Lung (tissue), 12 donors: Measurements from ENCODE around the gene CAD. TPM values are rescaled to one million over a fixed set of nuclear protein-coding genes. Genes with fewer than 3 reads are reported as not detected.
"Not testable (repeated sequence)": the region's sequence is repeated elsewhere in the genome, so short reads cannot be mapped to it uniquely, and the experiment has no call there.

Experiments used
- ATAC-seq: fragments of 200-7000 bp; cut with Tn5 transposase; one replicate; pipeline ENCODE4 v1.9.1; 2020; ENCODE audit warnings: moderate number of reproducible peaks; ENCODE audit not compliant: insufficient read depth, low FRiP score
- DNase-seq, 3 donors: peaks; one replicate each; pipeline ENCODE4 v3.0.0-alpha.2; 2013 to 2017
- H3K27ac ChIP-seq, 2 donors: one replicate each; pipeline ENCODE4 v1.5.1; 2013; ENCODE audit warnings: mild to moderate bottlenecking in 2 of 2, moderate library complexity in 2 of 2, control low read depth in 1 of 2, inconsistent platforms in 1 of 2, low read depth in 1 of 2, low read length in 1 of 2
- H3K27me3 ChIP-seq, 3 donors: one replicate each; pipeline ENCODE4 v1.5.1; 2013; ENCODE audit warnings: low read length in 2 of 3; ENCODE audit not compliant: control insufficient read depth in 3 of 3, insufficient read depth in 3 of 3
- H3K36me3 ChIP-seq, 4 donors: one replicate each; pipeline ENCODE4 v1.5.1; 2013; ENCODE audit warnings: low read length in 4 of 4, mild to moderate bottlenecking in 1 of 4, moderate library complexity in 1 of 4; ENCODE audit not compliant: control insufficient read depth in 4 of 4, insufficient read depth in 4 of 4
- H3K4me1 ChIP-seq, 5 donors: one replicate each; pipeline ENCODE4 v1.5.1; 2013; ENCODE audit warnings: low read length in 5 of 5, mild to moderate bottlenecking in 2 of 5, moderate library complexity in 1 of 5; ENCODE audit not compliant: control insufficient read depth in 5 of 5, insufficient read depth in 5 of 5
- H3K4me3 ChIP-seq: one replicate; pipeline ENCODE4 v1.5.1; 2013; ENCODE audit warnings: mild to moderate bottlenecking, control low read depth, moderate library complexity
- H3K9ac ChIP-seq, 2 donors: one replicate each; pipeline ENCODE4 v1.5.1; 2013; ENCODE audit warnings: low read length in 2 of 2, control low read depth in 1 of 2; ENCODE audit not compliant: insufficient read depth in 1 of 2
- H3K9me3 ChIP-seq, 4 donors: one replicate each; pipeline ENCODE4 v1.5.1; 2013; ENCODE audit warnings: low read length in 3 of 4, mild to moderate bottlenecking in 1 of 4, moderate library complexity in 1 of 4; ENCODE audit not compliant: control insufficient read depth in 4 of 4, insufficient read depth in 3 of 4
- CTCF ChIP-seq: IDR thresholded peaks from 2 replicates; pipeline ENCODE4 v1.5.1; 2012; ENCODE audit warnings: mild to moderate bottlenecking; ENCODE audit errors: control extremely low read depth, extremely low read depth
- WGBS, 2 donors: extraction: QIAGEN DNeasy Blood & Tissue Kit; methylation state at CpG; one replicate each; pipeline ENCODE4 v1.1.7; 2013; 5-methylcytosine and 5-hydroxymethylcytosine counted together
- polyA plus RNA-seq, 2 donors: library from polyadenylated mRNA; stranded (reverse); fragments of 200-250 nt; gene quantifications; one replicate each; pipeline ENCODE4 v1.2.1, GENCODE V29; 2013
- total RNA-seq, 2 donors: library from RNA; depleted of rRNA in 1 of 2; stranded (reverse); fragments of >200 nt in 1 of 2; gene quantifications; one replicate each; pipeline ENCODE4 v1.2.1, GENCODE V29; 2014 to 2021
- donor health status: control.
- donor health status: control.
- donor health status: Bipolar disorder and iron deficiency.
- donor health status: healthy.
- donor health status: DM: yes; HTN: yes; CAD: no.

Gene CAD
- total and polyA plus RNA-seq, 4 donors = 10.9 to 42.0 (median 18.9) TPM

DNA sequence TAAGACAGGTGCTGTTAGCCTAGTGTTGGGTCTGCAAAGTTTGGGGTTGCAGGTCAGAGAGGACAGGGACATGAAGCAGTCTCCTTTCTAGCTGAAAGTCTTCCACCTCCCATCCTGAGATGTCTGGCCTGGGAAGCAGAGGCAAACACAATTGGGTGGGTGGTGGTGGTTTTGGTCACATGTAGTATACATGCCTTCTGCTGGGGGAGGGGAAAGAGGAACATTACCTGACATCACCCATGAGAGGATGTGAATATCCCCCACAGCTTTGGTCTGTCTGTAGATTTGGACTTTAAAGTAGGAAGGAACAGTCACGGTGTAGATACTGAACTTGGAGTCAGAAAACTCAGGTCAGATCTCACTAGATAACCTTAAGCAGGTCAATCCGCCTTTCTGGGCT, 53.5 kb downstream of the CAD start:
- peak overlapping the region in 1 of 2 donors; percentile 84 for H3K27ac ChIP-seq
- ATAC-seq (no peak), DNase-seq (no peak)
- no peaks in the 10 kb centered on the region for H3K9me3 ChIP-seq
- WGBS, 2 donors = 64 to 66% methylated on average over 2 of the region's 2 CpGs
- TF ChIP-seq CTCF = no peak
- peaks cover 0 to 3% (median 0%) of the 10 kb centered on the region in 5 donors for H3K4me1 ChIP-seq
- H3K36me3 ChIP-seq = no peaks in the 10 kb centered on the region
- H3K9ac ChIP-seq = no peak overlapping the region
- H3K27me3 ChIP-seq = peaks cover 0 to 30% (median 26%) of the 10 kb centered on the region in 3 donors
- no peak overlapping the region for H3K4me3 ChIP-seq

GRCh38 chr2:27271631-27272340, 54.6 kb downstream of the CAD start:
- no peak for ATAC-seq
- Histone ChIP-seq H3K9ac (no peak overlapping the region), H3K27ac (peak overlapping the region in 1 of 2 donors; percentile 84), H3K4me1 (peaks cover 0 to 3% (median 0%) of the 10 kb centered on the region in 5 donors), H3K27me3 (peaks cover 0 to 23% (median 21%) of the 10 kb centered on the region in 3 donors), H3K36me3 (no peaks in the 10 kb centered on the region), H3K9me3 (no peaks in the 10 kb centered on the region), H3K4me3 (no peak overlapping the region)
- no peak for DNase-seq
- TF ChIP-seq CTCF = no peak
- 63 to 77% methylated on average over 11 of the region's 11 CpGs for WGBS, 2 donors

- not testable (repeated sequence) for H3K9ac ChIP-seq, H3K9me3 ChIP-seq, H3K4me1 ChIP-seq, ATAC-seq, H3K36me3 ChIP-seq, H3K4me3 ChIP-seq, DNase-seq
- Histone ChIP-seq H3K27me3 (peaks cover 0 to 23% (median 17%) of the 10 kb centered on the region in 3 donors), H3K27ac (peak overlapping the region in 1 of 2 donors; percentile 84)
- WGBS, 2 donors = 80 to 86% methylated on average over 15 of the region's 15 CpGs
Measured at GRCh38 chr2:27272537-27273522, 55.7 kb downstream of the CAD start.
